ENCODE results near the gene LRRC15.

LRRC15 gene

GRCh38 chr3:194360568-194360967, 9.0 kb downstream of the LRRC15 start:
- no peak for DNase-seq

- no peak for DNase-seq
Measured at GRCh38 chr3:194357681-194358080, 11.9 kb downstream of the LRRC15 start.

GRCh38 chr3:194355379-194355778, 14.2 kb downstream of the LRRC15 start:
- DNase-seq = no peak

- DNase-seq = no peak
Measured at GRCh38 chr3:194354315-194354714, 15.2 kb downstream of the LRRC15 start.

- DNase-seq = no peak
Measured at GRCh38 chr3:194352667-194353246, 16.8 kb downstream of the LRRC15 start.

- DNase-seq = no peak
Measured at GRCh38 chr3:194351952-194352536, 17.5 kb downstream of the LRRC15 start.

- no peak for DNase-seq
Measured at GRCh38 chr3:194351080-194351672, 18.4 kb downstream of the LRRC15 start, which contains the start of gene CPN2. CPN2 (minus strand) TSS chr3:194351328; CDS start chr3:194342702, 8,626 bp downstream.

GRCh38 chr3:194350726-194351071, 18.8 kb downstream of the LRRC15 start:
- DNase-seq = no peak

- no peak for DNase-seq
Measured at GRCh38 chr3:194348354-194348753, 21.2 kb downstream of the LRRC15 start.

GRCh38 chr3:194346621-194347020, 22.9 kb downstream of the LRRC15 start:
- DNase-seq = no peak

- DNase-seq = no peak
Measured at GRCh38 chr3:194346035-194346434, 23.5 kb downstream of the LRRC15 start.

- DNase-seq = peak; percentile 64
Measured at GRCh38 chr3:194344012-194344411, 25.5 kb downstream of the LRRC15 start.

GRCh38 chr3:194343561-194343893, 26.0 kb downstream of the LRRC15 start:
- DNase-seq = no peak

GRCh38 chr3:194342861-194343560, 26.5 kb downstream of the LRRC15 start:
- DNase-seq = no peak

- DNase-seq = no peak
Measured at GRCh38 chr3:194340757-194341400, 28.7 kb downstream of the LRRC15 start.

GRCh38 chr3:194339840-194340239, 29.7 kb downstream of the LRRC15 start:
- DNase-seq = no peak

GRCh38 chr3:194339356-194339755, 30.2 kb downstream of the LRRC15 start:
- DNase-seq = no peak

- DNase-seq = no peak
Measured at GRCh38 chr3:194337965-194338753, 31.4 kb downstream of the LRRC15 start.

GRCh38 chr3:194336601-194337355, 32.8 kb downstream of the LRRC15 start:
- no peak for DNase-seq

GRCh38 chr3:194333981-194334320, 35.6 kb downstream of the LRRC15 start:
- DNase-seq = no peak

GRCh38 chr3:194333212-194333980, 36.1 kb downstream of the LRRC15 start:
- peak; percentile 90 for DNase-seq
